HEK293T (cell line): ENCODE results near the gene NOS1.
A peak's percentile ranks its signal among the peaks of the same experiment; 100 is the strongest.
"Not testable (repeated sequence)": the region's sequence is repeated elsewhere in the genome, so short reads cannot be mapped to it uniquely, and the experiment has no call there.

Source experiments
- CTCF ChIA-PET: fragments of 350-600 bp; formaldehyde crosslinking; extraction: SDS; loops from one replicate; lab custom pipeline; 2021; ENCODE audit warnings: antibody characterized with exemption, inconsistent platforms; lab: Yijun Ruan, JAX
- POLR2A ChIA-PET: fragments of 350-600 bp; formaldehyde crosslinking; extraction: SDS; loops from one replicate; lab custom pipeline; 2020; ENCODE audit warnings: antibody characterized with exemption, inconsistent platforms; lab: Yijun Ruan, JAX
- DNase-seq: peaks from one replicate; pipeline ENCODE4 v3.0.0; 2012; ENCODE audit warnings: mixed read lengths; ENCODE audit errors: extremely low spot score
- ARNT ChIP-seq: fragments of 450-650 bp; IDR thresholded peaks from 2 replicates; pipeline ENCODE4 v1.6.1; 2017; ENCODE audit warnings: mild to moderate bottlenecking
- BHLHE40 ChIP-seq: fragments of 450-650 bp; IDR thresholded peaks from 2 replicates; pipeline ENCODE4 v1.6.1; 2016; ENCODE audit warnings: mild to moderate bottlenecking, moderate library complexity, borderline replicate concordance
- CTBP1 ChIP-seq: fragments of 450-650 bp; IDR thresholded peaks from 2 replicates; pipeline ENCODE4 v1.6.1; 2016; ENCODE audit warnings: borderline replicate concordance
- ELF4 ChIP-seq: fragments of 450-650 bp; IDR thresholded peaks from 2 replicates; pipeline ENCODE4 v1.6.1; 2017; ENCODE audit warnings: antibody characterized with exemption
- FOXA1 ChIP-seq: fragments of 450-650 bp; IDR thresholded peaks from 2 replicates; pipeline ENCODE4 v1.6.1; 2016; ENCODE audit warnings: mild to moderate bottlenecking
- FOXK2 ChIP-seq: fragments of 450-650 bp; IDR thresholded peaks from 2 replicates; pipeline ENCODE4 v1.6.1; 2016; ENCODE audit warnings: mild to moderate bottlenecking
- FOXM1 ChIP-seq: fragments of 450-650 bp; IDR thresholded peaks from 2 replicates; pipeline ENCODE4 v1.6.1; 2017; ENCODE audit warnings: mild to moderate bottlenecking, borderline replicate concordance
- HDGF ChIP-seq: fragments of 450-650 bp; IDR thresholded peaks from 2 replicates; pipeline ENCODE4 v1.6.1; 2017; ENCODE audit warnings: antibody characterized with exemption, borderline replicate concordance
- L3MBTL2 ChIP-seq: fragments of 450-650 bp; conservative IDR thresholded peaks from 2 replicates; pipeline ENCODE4 v1.6.1; 2016; ENCODE audit warnings: mild to moderate bottlenecking
- LEF1 ChIP-seq: fragments of 450-650 bp; IDR thresholded peaks from 2 replicates; pipeline ENCODE4 v1.6.1; 2017; ENCODE audit warnings: mild to moderate bottlenecking, borderline replicate concordance
- NFRKB ChIP-seq: fragments of 450-650 bp; IDR thresholded peaks from 2 replicates; pipeline ENCODE4 v1.6.1; 2016; ENCODE audit warnings: mild to moderate bottlenecking, moderate library complexity
- PKNOX1 ChIP-seq: fragments of 450-650 bp; IDR thresholded peaks from 2 replicates; pipeline ENCODE4 v1.6.1; 2016
- SP1 ChIP-seq: fragments of 450-650 bp; IDR thresholded peaks from 2 replicates; pipeline ENCODE4 v1.6.1; 2017
- SUZ12 ChIP-seq: fragments of 450-650 bp; IDR thresholded peaks from 2 replicates; pipeline ENCODE4 v1.6.1; 2016; ENCODE audit warnings: mild to moderate bottlenecking
- TARDBP ChIP-seq: fragments of 450-650 bp; IDR thresholded peaks from 2 replicates; pipeline ENCODE4 v1.6.1; 2016
- ZNF384 ChIP-seq: fragments of 450-650 bp; IDR thresholded peaks from 2 replicates; pipeline ENCODE4 v1.6.1; 2016

Gene NOS1

GRCh38 chr12:117234441-117234840 lies 127.0 kb downstream of the NOS1 start:
- ChIA-PET POLR2A (no interaction called here), CTCF (interaction anchor here (0.9 to 1.8 kb wide), 2 partner anchors 14 to 353 kb away, joined by 3 to 4 read pairs; no protein-coding TSS in a partner anchor)
- no peak for DNase-seq
- no peak for TF ChIP-seq ELF4

GRCh38 chr12:117231750-117232149 lies 129.7 kb downstream of the NOS1 start:
- DNase-seq, result no peak
- POLR2A ChIA-PET, result no interaction called here
- TF ChIP-seq FOXM1, result no peak
- no peak for TF ChIP-seq SP1
- no peak for TF ChIP-seq ELF4
- no peak for TF ChIP-seq L3MBTL2
- TF ChIP-seq ARNT, result no peak
- TF ChIP-seq CTBP1, result no peak
- TF ChIP-seq FOXK2, result no peak
- TF ChIP-seq TARDBP, result no peak
- no peak for TF ChIP-seq ZNF384
- TF ChIP-seq BHLHE40, result no peak
- no peak for TF ChIP-seq NFRKB
- no peak for TF ChIP-seq FOXA1
- TF ChIP-seq HDGF, result no peak
- no peak for TF ChIP-seq SUZ12
- no peak for TF ChIP-seq LEF1
- TF ChIP-seq PKNOX1, result no peak
- CTCF ChIA-PET, result interaction anchor here (0.6 to 1.0 kb wide), 2 partner anchors 19 to 20 kb away, joined by 3 read pairs; no protein-coding TSS in a partner anchor

- ChIA-PET POLR2A (no interaction called here), CTCF (interaction anchor here (1.6 kb wide), 1 partner anchor 8 kb away, joined by 4 read pairs; no protein-coding TSS in a partner anchor)
- TF ChIP-seq PKNOX1, result 0 out of 2 replicates have a peak, but pooled peaks have one; percentile 27
- TF ChIP-seq FOXK2, result no peak
- DNase-seq, result no peak
Observed at GRCh38 chr12:117228239-117228638, 133.2 kb downstream of the NOS1 start.

GRCh38 chr12:117227000-117227653 lies 134.3 kb downstream of the NOS1 start:
- TF ChIP-seq ELF4, result no peak
- TF ChIP-seq FOXA1, result no peak
- no peak for TF ChIP-seq ZNF384
- no peak for TF ChIP-seq FOXK2
- TF ChIP-seq HDGF, result no peak
- TF ChIP-seq ARNT, result no peak
- no peak for TF ChIP-seq PKNOX1
- TF ChIP-seq SUZ12, result no peak
- TF ChIP-seq TARDBP, result no peak
- no peak for TF ChIP-seq CTBP1
- no peak for TF ChIP-seq SP1
- no peak for TF ChIP-seq L3MBTL2
- TF ChIP-seq NFRKB, result no peak
- no peak for TF ChIP-seq BHLHE40
- TF ChIP-seq LEF1, result no peak
- POLR2A ChIA-PET, result no interaction called here
- CTCF ChIA-PET, result interaction anchor here (0.6 to 1.6 kb wide), 2 partner anchors 9 to 628 kb away, joined by 4 to 9 read pairs; no protein-coding TSS in a partner anchor
- DNase-seq, result no peak

- ChIA-PET CTCF (interaction anchor here (0.6 to 1.6 kb wide), 2 partner anchors 10 to 628 kb away, joined by 4 to 9 read pairs; no protein-coding TSS in a partner anchor), POLR2A (no interaction called here)
- DNase-seq, result no peak
- no peak for TF ChIP-seq BHLHE40
- TF ChIP-seq CTBP1, result no peak
- TF ChIP-seq SUZ12, result no peak
- TF ChIP-seq FOXM1, result no peak
- TF ChIP-seq ARNT, result no peak
Observed at GRCh38 chr12:117226505-117226904, 134.9 kb downstream of the NOS1 start.

- no peak for TF ChIP-seq FOXA1
- no peak for TF ChIP-seq L3MBTL2
- TF ChIP-seq ELF4, result no peak
- TF ChIP-seq BHLHE40, result no peak
- ChIA-PET POLR2A (no interaction called here), CTCF (interaction anchor here (0.6 kb wide), 1 partner anchor 106 kb away, joined by 3 read pairs; no protein-coding TSS in a partner anchor)
- no peak for DNase-seq
Observed at GRCh38 chr12:117225179-117225578, 136.2 kb downstream of the NOS1 start.

- POLR2A ChIA-PET, result not testable (repeated sequence)
- CTCF ChIA-PET, result interaction anchor here (1.4 to 2.2 kb wide), 4 partner anchors 8 to 636 kb away, joined by 4 to 7 read pairs (median 5); no protein-coding TSS in a partner anchor
Observed at GRCh38 chr12:117220947-117221346, 140.5 kb downstream of the NOS1 start.

More at GRCh38 chr12:117220947-117221346, 140.5 kb downstream of the NOS1 start:
- DNase-seq, result not testable (repeated sequence)
